ENCODE results near the gene PTPRE.

GRCh38 chr10:127986531-127987466 is 79.9 kb downstream of the PTPRE start:
- TF ChIP-seq POLR2A (IDR thresholded peaks at IDR 0.05; ENCODE audit: low read length) = no peak
- no peak for TF ChIP-seq GATA1 (IDR thresholded peaks at IDR 0.05; ENCODE audit: low read depth, low read length)

All from erythroblast (primary cell).